ENCODE data around the gene ARSJ.
"Not testable (repeated sequence)": the region's sequence is repeated elsewhere in the genome, so short reads cannot be mapped to it uniquely, and the experiment has no call there.

The ARSJ gene

GRCh38 chr4:113955411-113955810 lies 24.0 kb downstream of the ARSJ start:
- no peak for DNase-seq

- DNase-seq, result no peak
Observed at GRCh38 chr4:113953888-113954287, 25.6 kb downstream of the ARSJ start.

GRCh38 chr4:113952452-113953029 lies 26.9 kb downstream of the ARSJ start:
- peak; percentile 38 for DNase-seq

- no peak for DNase-seq
Observed at GRCh38 chr4:113951263-113951662, 28.2 kb downstream of the ARSJ start.

- no peak for DNase-seq
Observed at GRCh38 chr4:113950207-113950606, 29.2 kb downstream of the ARSJ start.

- no peak for DNase-seq
Observed at GRCh38 chr4:113947484-113947883, 32.0 kb downstream of the ARSJ start.

- no peak for DNase-seq
Observed at GRCh38 chr4:113945906-113946305, 33.5 kb downstream of the ARSJ start.

GRCh38 chr4:113943863-113944262 lies 35.6 kb downstream of the ARSJ start:
- DNase-seq, result peak; percentile 14

- no peak for DNase-seq
Observed at GRCh38 chr4:113943085-113943484, 36.4 kb downstream of the ARSJ start.

- DNase-seq, result no peak
Observed at GRCh38 chr4:113941836-113942235, 37.6 kb downstream of the ARSJ start.

GRCh38 chr4:113940103-113940502 lies 39.3 kb downstream of the ARSJ start:
- not testable (repeated sequence) for DNase-seq

- DNase-seq, result no peak
Observed at GRCh38 chr4:113935190-113935589, 44.3 kb downstream of the ARSJ start.

GRCh38 chr4:113924706-113925105 lies 54.7 kb downstream of the ARSJ start:
- not testable (repeated sequence) for DNase-seq

- no peak for DNase-seq
Observed at GRCh38 chr4:113921089-113921794, 58.2 kb downstream of the ARSJ start.

- no peak for DNase-seq
Observed at GRCh38 chr4:113919611-113920010, 59.8 kb downstream of the ARSJ start.

- DNase-seq, result no peak
Observed at GRCh38 chr4:113919145-113919544, 60.3 kb downstream of the ARSJ start.

GRCh38 chr4:113908829-113909228 lies 70.6 kb downstream of the ARSJ start:
- peak; percentile 21 for DNase-seq

GRCh38 chr4:113907559-113907958 lies 71.9 kb downstream of the ARSJ start:
- DNase-seq, result no peak

GRCh38 chr4:113905301-113905700 lies 74.1 kb downstream of the ARSJ start:
- no peak for DNase-seq

- no peak for DNase-seq
Observed at GRCh38 chr4:113904877-113905276, 74.6 kb downstream of the ARSJ start.

- DNase-seq, result peak; percentile 79
Observed at GRCh38 chr4:113901994-113902787, 77.3 kb downstream of the ARSJ start.

- DNase-seq, result peak; percentile 59
Observed at GRCh38 chr4:113899271-113900070, 80.0 kb downstream of the ARSJ start.

GRCh38 chr4:113893546-113893945 lies 85.9 kb downstream of the ARSJ start:
- no peak for DNase-seq
